GM12891 (cell line): ENCODE data around the gene ADAMTS19.

ENCODE experiments used
- POLR2A ChIP-seq: IDR thresholded peaks from 2 replicates; pipeline ENCODE4 v1.6.1; 2011; ENCODE audit warnings: low read depth, low read length, control low read depth
- POLR2AphosphoS5 ChIP-seq: IDR thresholded peaks from 2 replicates; pipeline ENCODE4 v1.6.1; 2011; ENCODE audit warnings: low read depth, low read length, control low read depth

DNA sequence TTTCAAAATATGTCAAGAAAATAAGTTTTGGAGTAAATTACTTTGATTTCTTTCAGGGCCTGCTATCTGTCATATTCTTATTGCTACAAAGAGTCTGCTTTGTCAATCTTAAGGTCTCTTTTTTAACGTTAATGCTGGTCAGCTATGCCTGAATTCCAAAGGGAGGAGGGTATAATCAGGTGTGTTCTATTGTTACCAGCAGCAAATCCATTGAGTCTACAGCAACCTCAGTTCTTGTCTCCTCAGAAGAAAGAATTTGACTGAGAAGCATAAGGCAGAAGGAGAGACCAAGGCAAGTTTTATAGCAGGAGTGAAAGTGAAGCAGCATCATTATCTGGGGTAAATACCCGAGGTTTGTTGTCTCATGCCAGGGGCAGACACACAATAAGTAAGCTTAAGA, 264.1 kb downstream of the ADAMTS19 start:
- TF ChIP-seq POLR2A (no peak), POLR2AphosphoS5 (no peak)
